Stimulated activated CD4-positive, alpha-beta T cell treated with anti-CD3 and anti-CD28 coated beads, Interleukin-15, amount 100 ng/mL, for 48 hours (primary cell): Measurements from ENCODE around the gene MYADML2.

Source experiments
- DNase-seq, 2 donors: peaks; one replicate each; pipeline ENCODE4 v3.0.0-alpha.2; 2020; ENCODE audit warnings: low read depth in 2 of 2

Gene MYADML2

DNA sequence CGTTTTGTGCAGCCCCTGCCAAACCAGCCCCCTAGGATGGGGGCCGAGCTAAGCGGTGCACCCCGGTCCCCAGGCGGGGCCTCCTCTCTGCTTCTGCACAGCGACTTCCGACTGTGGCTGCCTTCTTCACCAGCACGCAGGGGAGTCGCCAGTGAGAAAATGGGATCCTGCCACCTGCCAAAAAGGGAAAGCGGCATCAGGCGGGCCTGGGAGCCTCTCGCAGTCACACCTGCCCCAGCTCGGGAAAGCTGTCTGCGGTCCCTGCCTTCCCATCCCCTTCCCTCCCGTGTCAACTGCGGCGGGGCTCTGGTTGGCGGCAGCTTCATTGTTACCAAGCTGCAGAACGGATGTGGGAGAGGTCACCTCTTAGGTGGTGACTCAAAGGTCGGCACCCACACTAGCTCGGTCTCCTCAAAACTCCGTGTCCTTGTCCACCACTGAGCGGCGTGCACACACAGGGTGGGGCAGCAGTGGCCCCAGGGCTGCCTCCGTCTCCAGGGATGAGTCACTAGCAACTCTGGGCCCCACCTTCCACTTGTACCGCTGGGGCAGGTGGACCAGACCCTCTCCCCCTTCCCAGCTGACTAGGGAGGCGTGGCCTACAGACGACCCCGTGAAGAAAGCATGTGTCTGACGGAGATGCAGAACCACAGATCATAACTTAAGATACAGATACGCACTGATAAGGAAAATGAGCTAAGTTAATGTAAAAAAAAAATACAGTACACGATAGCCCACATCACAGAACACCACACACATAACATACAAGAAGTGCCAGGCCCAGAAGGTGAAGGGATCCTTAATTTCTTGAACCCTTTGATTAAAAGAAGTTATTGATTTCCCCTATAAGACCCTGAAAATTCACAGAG lies 34.4 kb downstream of the MYADML2 start:
- DNase-seq = no peak

DNA sequence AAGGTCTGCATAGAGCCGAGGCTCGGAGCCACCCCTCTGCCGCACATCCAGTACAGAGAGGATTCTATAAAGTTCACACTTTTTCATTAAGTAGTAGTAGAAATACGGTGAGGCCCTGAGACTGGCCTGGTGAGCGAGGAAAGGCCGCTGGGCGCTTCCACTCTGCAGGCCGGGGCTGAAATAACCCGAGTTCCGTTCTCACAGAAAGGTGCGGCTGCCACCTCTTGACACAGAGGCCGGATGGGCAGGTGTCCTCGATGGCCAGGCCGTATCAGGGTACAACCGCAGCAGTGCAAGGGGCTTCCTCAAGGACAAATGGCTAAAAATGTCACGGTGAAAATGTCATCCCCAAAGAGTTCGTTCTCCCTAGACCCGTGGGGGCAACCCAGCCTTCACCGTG lies 35.1 kb downstream of the MYADML2 start:
- DNase-seq = no peak

DNA sequence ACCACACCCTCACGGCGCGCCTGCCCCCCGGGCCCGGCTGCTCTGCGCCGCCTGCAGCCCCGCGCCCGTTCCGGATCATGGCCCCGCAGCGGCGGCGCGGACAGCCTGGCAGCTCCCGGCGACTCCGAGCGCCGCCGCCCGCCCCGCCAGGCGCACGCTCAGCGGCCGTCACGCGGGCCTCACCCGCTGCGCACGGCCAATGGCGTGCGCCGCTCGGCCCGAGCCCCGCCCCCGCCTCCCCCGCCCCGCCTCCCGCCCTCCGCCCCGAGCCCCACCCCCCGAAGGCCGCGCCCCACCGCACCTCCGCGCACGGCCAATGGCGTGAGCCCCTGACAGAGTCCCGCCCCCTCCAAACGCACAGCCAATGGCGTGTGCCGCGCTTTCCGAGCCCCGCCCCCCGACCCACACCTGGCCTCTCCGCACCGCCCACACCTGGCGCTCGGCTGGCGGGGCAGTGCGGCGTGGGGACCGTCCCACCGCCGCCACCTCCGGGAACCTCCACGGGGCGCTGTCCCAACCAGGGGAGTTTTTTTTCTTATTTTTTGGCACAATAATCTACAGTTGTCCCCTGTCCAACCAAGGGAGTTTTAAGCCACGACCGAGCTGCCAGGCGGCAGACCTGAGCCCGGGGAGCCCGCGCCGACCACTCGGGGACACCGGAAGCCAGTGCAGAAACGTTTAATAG lies 35.6 kb downstream of the MYADML2 start, which contains the start of gene PCYT2:
Gene PCYT2, minus strand, starts transcription at position 123 of the 685 bp plus-strand sequence. Its CDS starts 44 bp downstream, at position 79.
- peak; percentile 90 to 93 for DNase-seq

DNA sequence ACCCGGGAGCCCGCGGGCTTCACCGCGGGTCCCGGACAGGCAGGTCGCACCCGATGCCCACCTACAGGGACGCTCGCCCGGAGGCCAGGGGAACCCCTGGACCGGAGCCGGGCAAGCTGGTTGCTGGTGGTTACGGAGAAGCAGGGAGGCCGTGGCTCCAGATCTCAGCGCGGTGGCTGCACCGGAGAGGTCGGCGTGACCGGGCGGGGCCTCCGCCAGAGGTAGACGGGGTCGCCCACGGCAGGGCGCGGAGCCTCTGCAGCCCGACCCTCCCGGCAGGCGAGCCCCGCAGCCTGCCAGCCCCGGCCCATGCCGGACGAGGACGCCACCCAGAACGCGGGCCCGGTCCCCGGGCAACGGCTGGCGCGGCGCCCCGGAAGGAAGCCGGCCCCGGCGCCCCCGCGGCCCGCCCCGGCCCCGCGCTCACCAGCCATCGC lies 36.2 kb downstream of the MYADML2 start:
- no peak for DNase-seq

DNA sequence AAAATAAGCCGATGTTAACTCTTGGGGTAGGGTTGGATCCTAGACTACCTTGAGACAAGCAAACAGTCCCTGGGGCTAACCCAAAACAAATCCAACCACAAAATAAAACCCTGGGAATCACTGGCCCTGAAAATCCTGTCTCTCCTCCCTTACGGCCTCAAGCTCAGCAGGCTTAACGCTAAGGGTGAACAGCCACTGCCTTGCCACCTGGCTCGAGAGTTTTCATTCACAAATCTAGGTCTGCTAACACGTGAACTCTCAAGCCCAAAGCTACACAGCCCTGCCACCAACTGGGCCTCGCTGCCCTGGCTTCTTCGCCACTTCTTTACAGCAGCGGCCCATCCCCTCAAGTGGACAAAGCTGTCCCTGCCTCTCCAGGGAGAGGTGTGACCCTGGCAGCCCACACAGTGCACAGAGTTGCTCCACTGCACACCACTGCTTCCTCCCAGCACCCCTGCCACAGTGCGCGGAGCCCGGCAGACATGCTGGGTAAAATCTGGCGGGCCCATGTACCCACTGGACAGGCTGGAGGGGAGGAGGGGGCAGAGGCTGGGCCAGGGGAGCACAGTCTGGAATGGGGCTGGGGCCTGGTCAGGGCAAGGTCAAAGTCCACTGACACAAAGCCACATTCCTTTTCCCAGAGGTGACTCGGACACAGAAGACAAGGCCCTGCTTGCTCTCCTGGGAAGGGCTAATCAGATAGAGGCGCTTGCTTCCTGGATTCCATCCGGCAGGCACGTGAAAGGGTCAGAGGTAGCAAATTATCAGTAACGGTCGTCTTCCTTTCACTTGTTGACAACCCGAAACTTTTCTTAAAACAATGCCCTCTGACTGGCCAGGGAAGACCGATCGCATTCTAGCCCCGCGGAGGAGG lies 36.8 kb downstream of the MYADML2 start:
- no peak for DNase-seq

DNA sequence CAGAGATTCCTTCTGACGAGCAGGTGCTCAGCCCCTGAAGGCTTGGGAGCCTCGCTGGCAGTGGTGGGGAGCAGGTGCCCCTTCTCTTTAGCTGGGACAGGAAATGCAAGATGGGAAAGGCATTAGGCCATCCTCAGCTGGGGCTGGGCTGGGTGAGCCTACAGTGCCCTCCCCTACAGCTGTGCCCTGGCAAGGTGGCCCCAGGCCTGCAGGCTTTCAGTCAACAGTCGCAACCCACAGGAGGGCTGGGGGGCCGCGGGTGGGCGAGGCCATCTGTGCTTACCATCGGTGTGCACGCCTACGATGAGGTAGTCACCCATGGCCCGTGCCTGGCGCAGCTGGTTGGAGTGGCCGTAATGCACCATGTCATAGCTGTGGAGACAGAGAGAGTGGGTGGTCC lies 37.8 kb downstream of the MYADML2 start:
- no peak for DNase-seq

DNA sequence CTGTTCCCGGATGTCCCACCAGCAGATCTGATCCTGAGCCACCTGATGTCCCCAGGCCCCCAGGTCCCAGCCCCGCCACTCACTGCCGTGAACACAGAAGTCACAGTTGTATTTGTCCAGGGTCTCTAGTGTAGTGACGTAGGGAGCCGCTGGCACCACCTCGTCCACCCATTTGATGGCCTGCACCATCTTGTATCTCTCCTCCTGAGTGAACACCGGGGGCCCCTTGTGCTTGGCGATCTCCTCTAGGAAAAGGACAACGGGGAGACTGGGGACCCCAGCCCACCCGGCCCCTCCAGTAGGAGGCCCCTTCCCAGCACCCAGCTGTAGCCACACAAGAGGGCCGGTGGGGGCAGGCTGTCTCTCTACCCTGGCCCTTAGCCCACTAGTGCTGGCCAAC lies 38.2 kb downstream of the MYADML2 start:
- DNase-seq = no peak

DNA sequence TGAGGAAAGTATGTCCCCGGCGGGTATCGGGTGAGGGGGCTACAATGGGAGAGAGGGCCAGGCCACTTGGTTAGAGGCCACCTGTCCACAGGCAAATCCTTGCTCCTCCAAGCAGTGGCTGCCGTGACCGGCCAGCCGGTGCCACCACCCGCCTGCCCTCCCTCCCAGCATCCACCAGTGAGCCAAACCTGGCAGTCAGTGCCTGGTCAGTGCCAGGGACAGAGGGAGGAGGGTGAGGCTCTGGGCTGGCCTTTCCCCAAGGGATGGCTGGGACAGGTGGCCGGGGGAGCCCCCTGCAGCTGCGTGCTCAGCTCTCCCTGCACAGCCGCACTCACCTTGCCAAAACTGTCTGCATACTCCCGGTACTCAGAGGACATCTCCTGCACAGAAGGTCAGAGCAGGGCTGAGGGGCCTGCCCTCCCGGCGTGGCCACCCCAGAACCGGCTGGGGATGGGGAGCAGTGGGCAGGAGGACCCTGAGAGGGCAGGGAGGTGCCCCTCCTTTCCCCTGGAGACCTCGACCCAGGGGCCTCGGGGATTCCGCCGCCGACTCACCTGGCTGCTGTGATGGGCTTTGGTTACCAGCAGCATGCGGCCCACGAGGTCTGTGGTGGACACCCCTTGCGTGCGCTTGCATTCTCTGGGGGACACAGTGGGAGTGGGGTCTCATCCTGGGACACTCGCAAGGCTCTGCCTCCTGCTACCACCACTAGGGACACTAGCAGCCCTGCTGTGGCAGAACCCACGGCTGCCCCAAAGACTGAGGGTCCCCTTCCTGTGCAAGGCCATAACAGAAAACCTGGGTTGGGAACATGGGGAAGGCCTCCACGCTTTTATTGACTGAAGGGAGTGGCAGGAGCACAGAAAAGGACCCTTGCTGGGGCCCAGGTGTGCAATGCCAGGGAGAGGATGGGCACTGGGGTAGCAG lies 39.6 kb downstream of the MYADML2 start:
- no peak for DNase-seq

DNA sequence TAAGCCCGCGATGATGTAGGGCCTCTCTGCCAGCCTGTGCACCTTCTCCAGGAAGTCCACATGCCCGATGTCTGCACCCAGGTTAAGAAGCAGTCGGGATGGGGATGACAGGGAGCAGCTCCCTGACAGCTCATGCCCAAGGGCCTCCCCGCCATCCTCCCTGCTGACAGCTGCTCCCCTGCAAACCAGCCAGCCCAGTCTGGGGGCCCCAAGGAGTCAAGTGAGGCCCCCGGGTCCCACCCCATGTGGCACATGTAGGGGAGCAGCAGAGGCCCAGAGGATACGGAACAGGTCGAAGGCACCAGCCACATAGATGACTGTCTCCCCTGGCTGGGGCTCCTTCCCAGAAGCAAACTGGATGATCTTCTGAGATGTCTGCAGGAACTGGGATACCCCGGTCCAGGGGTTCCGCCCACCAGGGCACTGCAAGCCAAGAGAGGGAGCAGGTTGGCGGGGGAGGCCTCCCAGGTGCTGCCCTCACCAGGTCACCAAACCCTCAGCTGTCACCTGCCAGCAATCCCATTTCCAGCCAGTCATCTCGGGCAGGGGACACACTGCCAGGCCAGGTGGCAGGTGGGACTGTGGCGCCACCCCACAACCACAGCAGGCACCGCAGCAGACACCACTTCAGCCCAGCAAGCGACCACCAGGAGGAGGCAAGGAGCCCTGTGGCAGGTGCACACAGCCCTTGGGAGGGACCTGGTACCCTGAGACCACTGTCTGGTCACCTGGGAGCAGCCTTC lies 40.4 kb downstream of the MYADML2 start:
- DNase-seq = no peak

DNA sequence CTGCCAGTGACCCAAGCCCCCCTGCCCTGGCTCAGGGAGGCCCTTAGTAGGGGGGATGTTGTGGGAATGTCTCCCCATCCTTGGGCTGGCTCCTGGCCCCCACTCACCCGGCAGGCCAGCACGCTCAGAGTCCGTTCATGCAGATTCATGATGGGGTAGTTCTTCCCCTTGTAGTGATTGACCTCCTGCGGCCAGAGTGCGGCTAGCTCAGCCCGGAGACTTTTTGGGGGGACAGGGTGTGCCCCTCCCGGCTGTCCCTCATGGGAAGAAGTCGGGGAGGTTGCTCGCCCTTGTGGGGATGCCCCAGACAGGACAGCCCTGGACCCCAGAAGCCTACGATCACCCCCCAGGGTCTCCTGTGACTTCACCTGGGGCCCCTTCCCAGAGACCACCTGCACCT lies 41.0 kb downstream of the MYADML2 start:
- no peak for DNase-seq

DNA sequence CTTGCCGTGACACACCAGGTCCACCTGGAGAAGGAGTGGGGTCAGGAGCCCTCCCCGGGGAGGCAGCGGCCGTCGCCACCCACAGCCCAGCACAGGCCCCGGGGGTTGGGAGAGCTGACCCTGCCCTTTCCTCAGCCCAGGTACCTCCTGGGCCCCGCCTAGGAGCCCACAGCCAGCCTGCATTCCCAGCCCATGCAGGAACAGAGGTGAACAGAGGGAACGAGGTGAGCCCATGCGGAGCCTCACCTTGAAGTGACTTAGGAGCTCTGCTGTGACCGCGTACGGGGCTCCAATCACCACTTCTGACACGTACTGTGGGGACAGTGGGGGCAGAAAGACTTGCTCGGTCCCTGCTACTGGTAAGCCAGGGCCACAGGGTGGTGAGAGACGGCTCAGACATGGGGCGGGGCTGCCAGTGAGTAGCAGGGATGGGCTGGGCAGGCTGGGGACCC lies 41.6 kb downstream of the MYADML2 start:
- no peak for DNase-seq

DNA sequence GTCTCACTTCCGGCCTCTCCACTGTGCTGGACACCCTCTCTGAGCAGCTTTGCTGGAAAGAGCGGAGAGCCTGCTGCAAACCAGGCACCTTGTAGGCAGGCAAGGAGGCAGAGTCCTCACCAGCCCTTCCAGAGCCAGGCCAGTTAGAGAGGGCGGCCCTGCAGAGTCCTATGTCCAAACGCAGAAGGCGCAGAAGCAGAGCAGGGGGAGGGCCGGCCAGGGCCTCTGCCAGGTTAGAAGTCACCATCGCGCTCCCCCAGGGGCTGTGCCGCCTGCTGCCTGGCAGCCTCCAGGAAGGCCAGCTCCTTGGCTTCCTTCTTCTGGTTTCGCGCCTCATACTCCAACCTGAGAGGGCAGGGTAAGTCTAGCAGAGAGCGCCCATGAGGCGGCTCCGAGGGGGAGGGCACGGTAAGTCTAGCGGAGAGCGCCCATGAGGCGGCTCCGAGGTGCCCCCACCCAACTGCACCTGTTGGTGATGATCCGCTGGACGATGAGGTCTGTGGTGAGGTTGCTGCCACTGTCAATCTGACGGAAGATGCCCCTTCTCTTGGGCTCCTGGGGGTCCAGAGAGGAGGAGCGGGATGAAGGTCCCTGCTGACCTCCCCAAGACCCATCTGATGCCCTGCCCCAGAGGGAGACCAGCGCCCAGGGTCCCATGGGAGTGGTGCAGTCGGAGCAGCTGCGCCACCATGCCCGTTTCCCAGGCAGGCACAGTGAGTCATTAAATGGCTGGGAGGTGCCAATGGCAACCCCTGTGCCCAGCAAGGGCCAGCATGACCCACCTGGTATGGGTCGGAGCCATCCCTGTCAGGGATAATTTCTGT lies 42.2 kb downstream of the MYADML2 start:
- no peak for DNase-seq

DNA sequence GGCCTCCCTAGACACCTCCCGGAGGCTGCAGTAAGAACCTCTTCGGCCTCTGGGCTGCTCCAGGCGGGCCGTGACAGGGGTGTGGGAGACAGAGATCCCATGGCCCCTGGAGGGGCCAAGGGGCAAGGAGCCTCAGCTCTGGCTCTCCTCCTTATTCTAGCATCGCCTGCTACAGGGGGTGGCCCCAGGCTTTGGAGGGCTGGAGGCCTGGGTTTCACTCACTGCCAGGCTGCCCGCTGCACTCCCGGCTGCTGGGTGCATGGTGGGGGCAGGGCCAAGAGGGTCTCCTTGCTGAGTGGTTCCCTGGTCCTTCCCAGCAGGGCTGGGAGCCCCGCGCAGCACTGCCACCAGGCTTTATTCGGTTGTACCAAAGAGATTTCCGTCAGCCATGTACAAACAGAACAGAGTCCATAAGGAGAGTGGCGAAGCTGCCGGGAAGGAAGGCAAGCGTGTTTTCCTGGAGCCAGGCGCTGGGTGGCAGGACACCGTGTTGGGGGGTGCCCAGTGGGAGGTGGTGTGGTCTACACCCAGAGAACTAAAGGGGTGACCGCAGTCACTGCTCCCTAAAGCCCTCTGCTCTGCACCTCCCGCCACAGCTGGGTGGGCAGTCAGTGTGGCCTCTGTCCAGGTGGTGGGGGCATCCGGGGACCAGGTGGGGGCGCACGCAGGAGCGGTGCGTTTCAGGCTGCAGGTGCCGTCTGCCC lies 43.0 kb downstream of the MYADML2 start:
- no peak for DNase-seq

DNA sequence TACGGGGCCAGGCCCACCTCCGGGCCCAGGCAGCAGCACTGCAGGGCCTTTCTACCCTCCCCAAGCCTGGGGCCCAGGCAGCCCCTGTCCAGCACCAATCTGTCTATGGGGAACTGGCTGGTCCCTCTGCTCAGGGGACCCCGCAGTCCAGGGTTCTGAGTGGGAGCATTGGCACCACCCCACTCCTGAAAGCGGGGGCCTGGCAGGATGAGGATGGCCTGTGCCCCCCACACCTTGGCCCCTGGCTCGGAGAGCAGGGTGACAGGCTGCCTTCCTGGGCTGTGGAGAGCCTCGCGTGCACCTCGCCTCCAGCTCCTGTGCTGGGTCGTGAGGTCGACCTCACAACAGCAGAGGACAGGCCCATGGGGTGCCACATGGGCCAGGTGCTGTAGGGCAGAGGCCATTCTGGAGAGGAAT lies 43.6 kb downstream of the MYADML2 start:
- no peak for DNase-seq

DNA sequence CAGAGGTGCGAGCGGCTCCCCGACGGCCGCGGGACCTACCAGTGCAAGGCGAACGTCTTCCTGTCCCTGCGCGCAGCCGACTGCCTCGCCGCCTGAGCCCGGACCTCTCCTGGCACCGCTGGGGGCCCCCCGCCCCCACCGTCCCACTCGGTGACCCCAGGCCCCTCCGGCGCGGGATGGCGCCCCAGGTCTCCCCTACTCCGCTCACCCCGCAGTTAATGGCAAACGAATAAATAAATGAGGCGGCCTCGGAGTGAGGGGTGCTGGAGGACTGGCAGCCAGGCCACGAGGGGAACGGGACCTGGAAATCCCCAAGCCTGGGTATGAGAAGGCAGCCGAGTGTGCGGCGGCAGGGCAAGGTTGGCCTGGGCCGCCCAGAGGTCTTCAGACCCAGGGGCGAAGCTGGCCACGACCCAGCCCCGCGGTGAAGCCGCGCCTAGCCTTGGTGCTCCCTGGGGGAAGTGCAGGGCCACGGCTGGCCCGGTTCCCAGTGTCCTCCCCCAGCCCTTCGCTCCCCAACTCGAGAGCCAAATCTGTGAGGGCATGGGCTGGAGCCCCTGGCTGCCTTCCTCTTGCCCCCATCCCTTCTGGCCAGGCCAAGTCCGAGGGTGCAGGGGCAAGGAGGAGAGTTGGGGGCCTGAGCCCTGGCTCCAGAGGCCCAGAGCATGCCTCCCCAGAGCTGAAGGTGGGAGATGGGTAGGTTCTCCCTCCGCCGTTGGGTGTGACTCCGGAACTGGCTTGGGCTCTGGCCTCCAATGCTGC lies 44.2 kb downstream of the MYADML2 start:
- no peak for DNase-seq

DNA sequence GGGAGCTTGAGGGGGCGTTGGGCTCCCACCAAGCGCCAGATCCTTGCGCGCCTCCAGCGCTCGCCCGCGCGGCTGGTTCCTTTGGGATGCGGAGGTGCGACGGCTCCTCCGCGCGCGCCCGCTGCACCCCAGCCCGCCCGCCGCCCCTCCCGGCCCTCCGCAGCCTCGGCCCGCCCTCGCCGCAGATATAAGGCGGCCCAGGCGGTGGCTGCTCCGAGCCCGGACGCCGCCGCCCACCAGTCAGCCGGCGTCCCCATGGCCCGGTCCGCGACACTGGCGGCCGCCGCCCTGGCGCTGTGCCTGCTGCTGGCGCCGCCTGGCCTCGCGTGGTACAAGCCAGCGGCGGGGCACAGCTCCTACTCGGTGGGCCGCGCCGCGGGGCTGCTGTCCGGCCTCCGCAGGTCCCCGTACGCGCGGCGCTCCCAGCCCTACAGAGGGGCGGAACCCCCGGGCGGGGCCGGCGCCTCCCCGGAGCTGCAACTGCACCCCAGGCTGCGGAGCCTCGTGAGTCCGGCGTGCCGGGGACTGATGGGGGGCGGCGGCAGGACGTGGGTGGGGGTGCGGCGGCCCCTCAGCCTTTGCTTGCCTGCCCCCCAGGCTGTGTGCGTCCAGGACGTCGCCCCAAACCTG lies 44.9 kb downstream of the MYADML2 start, which contains the start of gene NPB:
Gene NPB, plus strand, starts transcription at position 216 of the 630 bp plus-strand sequence. Its CDS starts 40 bp downstream, at position 256.
- DNase-seq = no peak
